Progenitor cell of endocrine pancreas (in vitro differentiated cells): ENCODE data around the gene FMN1. TPM values are rescaled to one million over a fixed set of nuclear protein-coding genes. Genes with fewer than 3 reads are reported as not detected.

Source experiments
- DNase-seq: peaks from one replicate; pipeline ENCODE4 v3.0.0; 2021; ENCODE audit warnings: low spot score; ENCODE audit not compliant: unreplicated experiment
- H3K27ac Mint-ChIP-seq: 2 replicates; pipeline ENCODE4 v1.8.0; 2021; ENCODE audit warnings: mild to moderate bottlenecking, moderate library complexity, mixed read lengths
- H3K27me3 Mint-ChIP-seq: 2 replicates; pipeline ENCODE4 v1.8.0; 2021; ENCODE audit warnings: mixed read lengths
- H3K36me3 Mint-ChIP-seq: 2 replicates; pipeline ENCODE4 v1.8.0; 2022; ENCODE audit warnings: mixed read lengths; ENCODE audit not compliant: insufficient read depth
- H3K4me1 Mint-ChIP-seq: 2 replicates; pipeline ENCODE4 v1.8.0; 2021; ENCODE audit warnings: low read depth, mixed read lengths
- H3K4me3 Mint-ChIP-seq: 2 replicates; pipeline ENCODE4 v1.8.0; 2021; ENCODE audit warnings: low read depth, mild to moderate bottlenecking, moderate library complexity, mixed read lengths
- H3K9me3 Mint-ChIP-seq: 2 replicates; pipeline ENCODE4 v1.8.0; 2021; ENCODE audit warnings: low read depth, mixed read lengths
- total RNA-seq: library from RNA; stranded (reverse); gene quantifications from 2 replicates; pipeline ENCODE4 v1.2.1, GENCODE V29; 2021
- TF ChIP-seq, protein P1 (sequence below): fragments of 200-600 bp; sonication (generic); IDR thresholded peaks from one replicate; pipeline ENCODE4 v1.5.0; 2021; ENCODE audit warnings: antibody characterized with exemption, mild to moderate bottlenecking; ENCODE audit not compliant: unreplicated experiment

Gene FMN1
- total RNA-seq, 1 donor from 2014 or later = 0.41 TPM

DNA sequence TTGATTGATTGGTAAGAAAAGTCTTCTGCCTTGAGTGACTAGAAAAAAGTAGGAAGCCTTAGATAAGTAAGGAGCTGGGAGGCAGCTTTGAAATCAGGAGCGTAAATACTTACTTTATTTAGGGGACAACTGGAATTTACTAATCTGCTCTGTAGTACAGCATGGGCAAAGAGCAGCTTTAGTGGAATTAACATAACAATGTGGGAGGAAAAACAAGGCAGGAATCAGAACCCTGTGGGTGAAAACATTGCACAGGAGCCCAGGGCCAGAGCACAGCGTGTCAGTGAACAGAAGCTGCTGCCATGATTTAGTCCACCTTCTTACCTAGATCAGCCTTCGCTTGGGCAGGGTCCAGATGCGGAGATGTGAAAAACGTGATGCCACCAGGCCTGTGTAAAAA, 14.6 kb downstream of the FMN1 start:
- Mint-ChIP-seq H3K27ac (no peak overlapping the region), H3K9me3 (no peaks in the 10 kb centered on the region), H3K27me3 (no peaks in the 10 kb centered on the region), H3K4me1 (no peaks in the 10 kb centered on the region), H3K4me3 (no peak overlapping the region), H3K36me3 (no peaks in the 10 kb centered on the region)
- DNase-seq = no peak
- TF ChIP-seq, protein P1, sequence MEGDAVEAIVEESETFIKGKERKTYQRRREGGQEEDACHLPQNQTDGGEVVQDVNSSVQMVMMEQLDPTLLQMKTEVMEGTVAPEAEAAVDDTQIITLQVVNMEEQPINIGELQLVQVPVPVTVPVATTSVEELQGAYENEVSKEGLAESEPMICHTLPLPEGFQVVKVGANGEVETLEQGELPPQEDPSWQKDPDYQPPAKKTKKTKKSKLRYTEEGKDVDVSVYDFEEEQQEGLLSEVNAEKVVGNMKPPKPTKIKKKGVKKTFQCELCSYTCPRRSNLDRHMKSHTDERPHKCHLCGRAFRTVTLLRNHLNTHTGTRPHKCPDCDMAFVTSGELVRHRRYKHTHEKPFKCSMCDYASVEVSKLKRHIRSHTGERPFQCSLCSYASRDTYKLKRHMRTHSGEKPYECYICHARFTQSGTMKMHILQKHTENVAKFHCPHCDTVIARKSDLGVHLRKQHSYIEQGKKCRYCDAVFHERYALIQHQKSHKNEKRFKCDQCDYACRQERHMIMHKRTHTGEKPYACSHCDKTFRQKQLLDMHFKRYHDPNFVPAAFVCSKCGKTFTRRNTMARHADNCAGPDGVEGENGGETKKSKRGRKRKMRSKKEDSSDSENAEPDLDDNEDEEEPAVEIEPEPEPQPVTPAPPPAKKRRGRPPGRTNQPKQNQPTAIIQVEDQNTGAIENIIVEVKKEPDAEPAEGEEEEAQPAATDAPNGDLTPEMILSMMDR = no peak

DNA sequence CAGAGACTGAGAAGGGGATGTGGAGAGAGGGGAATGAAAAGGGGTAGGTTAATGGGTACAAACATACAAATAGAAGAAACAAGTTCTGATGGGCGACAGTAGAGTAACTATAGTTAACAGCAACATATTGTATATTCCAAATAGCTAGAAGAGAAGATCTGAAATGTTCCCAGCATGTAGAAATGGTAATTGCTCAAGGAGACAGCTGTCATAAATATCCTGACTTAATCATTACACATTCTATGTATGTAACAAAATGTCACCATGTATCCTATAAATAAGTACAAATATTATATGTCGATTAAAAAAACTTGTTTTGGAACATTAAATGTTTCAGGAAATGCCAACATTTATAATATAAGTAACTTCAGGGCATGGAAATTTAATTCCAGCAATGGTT, 23.3 kb downstream of the FMN1 start:
- no peaks in the 10 kb centered on the region for H3K4me1 Mint-ChIP-seq
- no peak for DNase-seq
- H3K4me3 Mint-ChIP-seq = no peak overlapping the region
- no peak overlapping the region for H3K27ac Mint-ChIP-seq
- H3K9me3 Mint-ChIP-seq = no peaks in the 10 kb centered on the region
- TF ChIP-seq, protein P1 = no peak
- no peaks in the 10 kb centered on the region for H3K27me3 Mint-ChIP-seq
- H3K36me3 Mint-ChIP-seq = no peaks in the 10 kb centered on the region

DNA sequence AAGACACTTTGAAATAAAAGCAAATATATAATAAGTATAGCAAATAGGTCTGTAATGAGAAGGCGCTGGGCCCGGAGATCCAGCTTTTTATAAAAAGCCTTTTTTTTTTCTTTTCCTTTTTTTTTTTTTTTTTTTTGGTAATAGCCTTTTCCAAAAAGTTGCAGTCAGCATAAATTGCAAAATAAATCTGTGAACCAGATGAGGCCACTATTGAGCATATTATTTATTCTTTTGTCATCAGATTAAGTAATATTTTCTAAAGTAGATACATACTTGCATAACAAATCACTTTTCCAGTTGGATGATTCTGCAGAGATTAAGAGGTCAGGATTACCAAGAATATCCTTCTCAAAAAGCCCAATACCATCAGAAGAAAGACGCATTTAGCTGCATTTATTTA, 24.9 kb downstream of the FMN1 start:
- TF ChIP-seq, protein P1 = no peak
- no peaks in the 10 kb centered on the region for H3K4me1 Mint-ChIP-seq
- no peak overlapping the region for H3K27ac Mint-ChIP-seq

DNA sequence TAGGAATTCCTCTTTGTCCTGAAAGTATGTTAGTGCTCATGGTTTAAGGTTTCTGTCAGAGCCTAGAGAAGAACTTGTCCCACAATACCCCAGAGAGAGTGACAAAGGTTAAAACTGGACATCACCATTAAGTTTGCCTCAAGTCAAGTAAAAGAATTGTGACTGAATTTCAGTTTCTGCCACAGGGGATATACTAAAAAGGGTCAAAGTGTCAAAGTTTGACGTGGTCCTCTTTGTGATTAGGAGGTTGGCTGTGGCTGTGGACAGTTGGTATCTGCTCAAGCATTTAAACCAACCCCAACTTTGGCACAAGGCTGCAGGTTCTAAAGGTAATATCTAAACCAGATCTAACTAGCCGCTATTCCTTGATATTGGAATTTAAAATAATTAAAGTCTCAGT, 26.1 kb downstream of the FMN1 start:
- H3K27me3 Mint-ChIP-seq = no peaks in the 10 kb centered on the region
- H3K36me3 Mint-ChIP-seq = no peaks in the 10 kb centered on the region
- H3K4me1 Mint-ChIP-seq = no peaks in the 10 kb centered on the region

More for the DNA sequence above, 24.9 kb downstream of the FMN1 start:
- H3K27me3 Mint-ChIP-seq = no peaks in the 10 kb centered on the region
- H3K9me3 Mint-ChIP-seq = no peaks in the 10 kb centered on the region
- no peak for DNase-seq
- no peak overlapping the region for H3K4me3 Mint-ChIP-seq
- no peaks in the 10 kb centered on the region for H3K36me3 Mint-ChIP-seq

DNA sequence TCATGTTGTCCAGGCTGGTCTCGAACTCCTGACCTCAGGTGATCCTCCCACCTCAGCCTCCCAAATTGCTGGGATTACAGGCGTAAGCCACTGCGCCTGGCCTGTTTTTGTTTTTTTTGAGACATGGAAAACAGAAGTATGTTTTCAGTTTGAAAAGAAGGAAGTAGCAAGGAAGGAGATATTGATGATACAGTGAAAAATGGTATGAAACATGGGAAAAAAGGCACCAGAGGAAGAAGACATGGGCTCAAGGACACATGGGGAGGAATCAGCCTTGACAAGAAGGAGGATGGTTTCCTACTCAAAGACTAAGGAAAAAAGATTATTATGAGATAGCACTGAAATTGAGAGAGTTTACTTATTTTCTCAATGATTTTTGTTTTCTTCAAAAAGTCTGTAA, 30.7 kb downstream of the FMN1 start:
- TF ChIP-seq, protein P1 = no peak
- no peaks in the 10 kb centered on the region for H3K4me1 Mint-ChIP-seq
- H3K27me3 Mint-ChIP-seq = peaks cover 2% of the 10 kb centered on the region
- H3K27ac Mint-ChIP-seq = no peak overlapping the region
- no peak for DNase-seq
- H3K36me3 Mint-ChIP-seq = no peaks in the 10 kb centered on the region
- no peaks in the 10 kb centered on the region for H3K9me3 Mint-ChIP-seq
- no peak overlapping the region for H3K4me3 Mint-ChIP-seq

More for the DNA sequence above, 26.1 kb downstream of the FMN1 start:
- DNase-seq = no peak
- Mint-ChIP-seq H3K27ac (no peak overlapping the region), H3K4me3 (no peak overlapping the region), H3K9me3 (no peaks in the 10 kb centered on the region)
- TF ChIP-seq, protein P1 = no peak
